GM12878 (cell line): ENCODE data around the gene TIMM21. TPM values are rescaled to one million over a fixed set of nuclear protein-coding genes. Genes with fewer than 3 reads are reported as not detected.

Experiments
- ATAC-seq: fragments of 200-7000 bp; cut with Tn5 transposase; 3 replicates; pipeline ENCODE4 v1.9.1; 2020; ENCODE audit warnings: mild to moderate bottlenecking, moderate library complexity
- BruUV-seq: library from RNA; stranded (reverse); fragments of 400-500 nt; replicated peaks from 2 replicates; lab custom pipeline; 2021; lab: Mats Ljungman, UMichigan
- CTCF ChIA-PET: fragments of 300-600 bp; sonication (Branson Sonifier 250); formaldehyde crosslinking; extraction: SDS; loops from one replicate; lab custom pipeline; 2021; ENCODE audit warnings: inconsistent platforms; lab: Yijun Ruan, JAX
- POLR2A ChIA-PET: fragments of 350-600 bp; formaldehyde crosslinking; extraction: SDS; loops from one replicate; lab custom pipeline; 2021; ENCODE audit warnings: inconsistent platforms; lab: Charles Lee
- RAD21 ChIA-PET: fragments of 300-600 bp; sonication (Branson Sonifier 250); formaldehyde crosslinking; loops from one replicate; lab custom pipeline; 2023; ENCODE audit warnings: antibody characterized with exemption; ENCODE audit not compliant: unreplicated experiment; lab: Charles Lee
- SMC1A ChIA-PET: fragments of 300-600 bp; sonication (Branson Sonifier 250); formaldehyde crosslinking; loops from one replicate; lab custom pipeline; 2023; ENCODE audit not compliant: unreplicated experiment, uncharacterized antibody; lab: Charles Lee
- DNase-seq: peaks from one replicate; pipeline ENCODE4 v3.0.0-alpha.2; 2011; ENCODE audit warnings: low read depth, low spot score
- FAIRE-seq: peaks from 3 replicates; lab custom pipeline; 2011; peaks lifted over from hg19 to GRCh38; lab: Jason Lieb, UNC
- H2AFZ ChIP-seq: 2 replicates; pipeline ENCODE4 v1.6.0; 2011; ENCODE audit warnings: low read depth, low read length, control low read depth; ENCODE audit not compliant: control insufficient read depth
- H3K27ac ChIP-seq: 2 replicates; pipeline ENCODE4 v1.5.1; 2011; ENCODE audit warnings: control low read depth; ENCODE audit not compliant: control insufficient read depth, insufficient read depth
- H3K27me3 ChIP-seq, 2 experiments: replicated peaks in 1 of 2; 2 replicates each; pipeline versions ENCODE4 v1.6.0 to v1.6.1; 2011; ENCODE audit warnings: low read length in 1 of 2; ENCODE audit not compliant: control insufficient read depth in 2 of 2, insufficient read depth in 2 of 2
- H3K36me3 ChIP-seq, 2 experiments: 2 replicates each; pipeline ENCODE4 v1.5.1; 2011; ENCODE audit warnings: low read length in 1 of 2; ENCODE audit not compliant: control insufficient read depth in 2 of 2, insufficient read depth in 2 of 2
- H3K4me1 ChIP-seq: 2 replicates; pipeline ENCODE4 v1.6.1; 2011; ENCODE audit warnings: mild to moderate bottlenecking, low read length, moderate library complexity, mixed read lengths; ENCODE audit not compliant: control insufficient read depth, insufficient read depth
- H3K4me2 ChIP-seq: 2 replicates; pipeline ENCODE4 v1.6.0; 2011; ENCODE audit warnings: control low read depth; ENCODE audit not compliant: control insufficient read depth, insufficient read depth
- H3K4me3 ChIP-seq: fragments of 200-600 bp; sonication (generic); 2 replicates; pipeline ENCODE4 v1.5.1; 2016
- H3K79me2 ChIP-seq: 2 replicates; pipeline ENCODE4 v1.6.0; 2011; ENCODE audit warnings: low read length; ENCODE audit not compliant: control insufficient read depth, insufficient read depth
- H3K9ac ChIP-seq: 2 replicates; pipeline ENCODE4 v1.8.0; 2011; ENCODE audit warnings: low read length, control low read depth, mixed read lengths; ENCODE audit not compliant: control insufficient read depth, insufficient read depth
- H3K9me3 ChIP-seq: replicated peaks from 3 replicates; pipeline ENCODE4 v1.5.1; 2011; ENCODE audit warnings: mild to moderate bottlenecking, low read length; ENCODE audit not compliant: control insufficient read depth, insufficient read depth
- H4K20me1 ChIP-seq: 2 replicates; pipeline ENCODE4 v1.6.0; 2011; ENCODE audit not compliant: control insufficient read depth, insufficient read depth
- CBFB ChIP-seq: IDR thresholded peaks from 2 replicates; pipeline ENCODE4 v1.6.1; 2016; ENCODE audit warnings: antibody characterized with exemption, low read depth
- CEBPB ChIP-seq, 2 experiments: fragments of 150-350 bp in 1 of 2; IDR thresholded peaks; 2 replicates each; pipeline ENCODE4 v1.6.1; 2012 to 2014; ENCODE audit warnings: low read depth in 2 of 2, low read length in 2 of 2, borderline replicate concordance in 1 of 2, inconsistent platforms in 1 of 2
- CREM ChIP-seq: IDR thresholded peaks from 2 replicates; pipeline ENCODE4 v1.6.1; 2014; ENCODE audit warnings: antibody characterized with exemption, low read depth
- EGR1 ChIP-seq, 2 experiments: IDR thresholded peaks; 1 replicate in 1 of 2; 2 replicates in 1 of 2; pipeline ENCODE4 v1.6.1; 2011 to 2012; ENCODE audit warnings: low read depth in 2 of 2, low read length in 2 of 2, borderline replicate concordance in 1 of 2, mild to moderate bottlenecking in 1 of 2, moderate library complexity in 1 of 2
- EZH2 ChIP-seq: IDR thresholded peaks from 2 replicates; pipeline ENCODE4 v1.6.1; 2012; ENCODE audit warnings: low read depth, mild to moderate bottlenecking, control low read depth, inconsistent platforms, low read length, borderline replicate concordance; ENCODE audit not compliant: control insufficient read depth
- GABPA ChIP-seq: IDR thresholded peaks from 2 replicates; pipeline ENCODE4 v1.6.1; 2014; ENCODE audit warnings: antibody characterized with exemption, low read depth, mild to moderate bottlenecking, inconsistent platforms
- HDAC2 ChIP-seq: fragments of 200-600 bp; sonication (generic); IDR thresholded peaks from 2 replicates; pipeline ENCODE4 v1.6.1; 2017
- LARP7 ChIP-seq: fragments of 450-650 bp; IDR thresholded peaks from 2 replicates; pipeline ENCODE4 v1.6.1; 2017; ENCODE audit warnings: mild to moderate bottlenecking
- RAD21 ChIP-seq: IDR thresholded peaks from 2 replicates; pipeline ENCODE4 v1.6.1; 2011; ENCODE audit warnings: mild to moderate bottlenecking, low read depth, low read length, moderate library complexity; ENCODE audit not compliant: insufficient read depth
- REST ChIP-seq: IDR thresholded peaks from 2 replicates; pipeline ENCODE4 v1.6.1; 2012; ENCODE audit warnings: mild to moderate bottlenecking, low read depth, low read length
- STAT1 ChIP-seq: fragments of 450-650 bp; conservative IDR thresholded peaks from 2 replicates; pipeline ENCODE4 v1.6.1; 2014; ENCODE audit warnings: antibody characterized with exemption, mild to moderate bottlenecking
- TBL1XR1 ChIP-seq: IDR thresholded peaks from 2 replicates; pipeline ENCODE4 v1.6.1; 2012; ENCODE audit warnings: low read depth, low read length, improper control_type of control experiment
- ZNF592 ChIP-seq: fragments of 450-650 bp; IDR thresholded peaks from 2 replicates; pipeline ENCODE4 v1.6.1; 2017; ENCODE audit warnings: mild to moderate bottlenecking, moderate library complexity
- WGBS: methylation state at CpG from one replicate; pipeline ENCODE4 v1.1.6; 2016; ENCODE audit warnings: low lambda C conversion rate; ENCODE audit not compliant: insufficient replicate concordance, insufficient coverage; ENCODE audit errors: missing lambda C conversion rate; 5-methylcytosine and 5-hydroxymethylcytosine counted together
- in situ Hi-C: fragments of 300-500 bp; cut with MboI; formaldehyde crosslinking; loops from 9 replicates; pipeline ENCODE4 v1.14.3; 2018; ENCODE audit warnings: mixed read lengths
- intact Hi-C: fragments of 100-400 bp; cut with micrococcal nuclease; formaldehyde crosslinking; loops from one replicate; pipeline ENCODE4 v1.14.2; 2022; ENCODE audit not compliant: unreplicated experiment
- polyA plus RNA-seq, 11 experiments: library from polyadenylated mRNA; depleted of rRNA in 4 of 11; unstranded in 6 of 11; stranded (reverse) in 5 of 11; fragments of >200 nt; fragmentation: Nextera tagmentation in 4 of 11; fragmentation: Illumina TruSeq in 1 of 11; extraction: Ambion mirVana in 4 of 11; extraction: Trizol in 1 of 11; gene quantifications; 1 replicate in 1 of 11; 2 replicates in 10 of 11; pipeline versions ENCODE4 v1.2.1 to v1.2.3, GENCODE V29; 2011 to 2016; ENCODE audit warnings: inconsistent platforms in 2 of 11, missing spikeins in 2 of 11, low read depth in 1 of 11
- total RNA-seq, 4 experiments: library from RNA; depleted of rRNA in 3 of 4; stranded (reverse); fragments of >200 nt in 3 of 4; fragmentation: Illumina TruSeq in 1 of 4; extraction: Trizol in 1 of 4; gene quantifications; 2 replicates each; pipeline versions ENCODE4 v1.2.1 to v1.2.3, GENCODE V29; 2013 to 2021

TIMM21 gene
- total and polyA plus RNA-seq, 10 of the 15 experiments (the other 5 are each of a cell fraction or from before 2014, with no cell fraction given): 39.5 to 203 (median 83.4) TPM

- H2AFZ ChIP-seq: no peak overlapping the region
- DNase-seq (no peak), FAIRE-seq (no peak)
- intact Hi-C loops: no loop called here
- H3K27me3 ChIP-seq: peaks cover 0 to 4% of the 10 kb centered on the region in 2 experiments
- TF ChIP-seq EZH2 (no peak), LARP7 (no peak), REST (no peak), HDAC2 (no peak), EGR1 (IDR thresholded peaks at IDR 0.05; ENCODE audit: borderline replicate concordance in 1 of 2, low read depth in 2 of 2, low read length in 2 of 2) (no peak), CEBPB (IDR thresholded peaks at IDR 0.05; ENCODE audit: borderline replicate concordance in 1 of 2, low read depth in 2 of 2, low read length in 2 of 2) (no peak), TBL1XR1 (no peak), ZNF592 (no peak), STAT1 (no peak), CBFB (no peak), CREM (no peak), GABPA (no peak), RAD21 (no peak)
- TF ChIP-seq, all 136 proteins: peak for 0
- SMC1A ChIA-PET: interaction anchor here (0.7 kb wide), 1 partner anchor 9 kb away, joined by 4 read pairs; no protein-coding TSS in a partner anchor
- no peak for ATAC-seq
- H3K9ac ChIP-seq: no peak overlapping the region
- POLR2A ChIA-PET: no interaction called here
- no peak overlapping the region for H3K4me3 ChIP-seq
- no peaks in the 10 kb centered on the region for H3K4me1 ChIP-seq
- RAD21 ChIA-PET: no interaction called here
- CTCF ChIA-PET: interaction anchor here (0.6 kb wide), 1 partner anchor 164 kb away, joined by 3 read pairs; no protein-coding TSS in a partner anchor
- H4K20me1 ChIP-seq: no peaks in the 10 kb centered on the region
- no peaks in the 10 kb centered on the region for H3K9me3 ChIP-seq
- BruUV-seq: no TSS peak
- H3K4me2 ChIP-seq: no peak overlapping the region
- H3K36me3 ChIP-seq: no peaks in the 10 kb centered on the region
- no peaks in the 10 kb centered on the region for H3K79me2 ChIP-seq
- WGBS: 64% methylated on average over 3 of the region's 3 CpGs
- H3K27ac ChIP-seq: no peak overlapping the region
- in situ Hi-C loops: no loop called here
Measured at GRCh38 chr18:74184875-74185274, 36.6 kb downstream of the TIMM21 start.
